NB4 (cell line): Measurements from ENCODE around the gene IQCH.

Source experiments
- MYC ChIP-seq: IDR thresholded peaks from 2 replicates; pipeline ENCODE4 v1.6.1; 2011; ENCODE audit warnings: low read depth, low read length
- POLR2A ChIP-seq: IDR thresholded peaks from 2 replicates; pipeline ENCODE4 v1.6.1; 2011; ENCODE audit warnings: mild to moderate bottlenecking; ENCODE audit not compliant: insufficient read length; ENCODE audit errors: extremely low read depth
- TF ChIP-seq, protein P1 (sequence below): IDR thresholded peaks from 2 replicates; pipeline ENCODE4 v1.6.1; 2011; ENCODE audit warnings: low read depth, low read length
- TF ChIP-seq, protein P2 (sequence below): IDR thresholded peaks from one replicate; pipeline ENCODE4 v1.5.1; 2012; ENCODE audit warnings: low read depth, low read length

DNA sequence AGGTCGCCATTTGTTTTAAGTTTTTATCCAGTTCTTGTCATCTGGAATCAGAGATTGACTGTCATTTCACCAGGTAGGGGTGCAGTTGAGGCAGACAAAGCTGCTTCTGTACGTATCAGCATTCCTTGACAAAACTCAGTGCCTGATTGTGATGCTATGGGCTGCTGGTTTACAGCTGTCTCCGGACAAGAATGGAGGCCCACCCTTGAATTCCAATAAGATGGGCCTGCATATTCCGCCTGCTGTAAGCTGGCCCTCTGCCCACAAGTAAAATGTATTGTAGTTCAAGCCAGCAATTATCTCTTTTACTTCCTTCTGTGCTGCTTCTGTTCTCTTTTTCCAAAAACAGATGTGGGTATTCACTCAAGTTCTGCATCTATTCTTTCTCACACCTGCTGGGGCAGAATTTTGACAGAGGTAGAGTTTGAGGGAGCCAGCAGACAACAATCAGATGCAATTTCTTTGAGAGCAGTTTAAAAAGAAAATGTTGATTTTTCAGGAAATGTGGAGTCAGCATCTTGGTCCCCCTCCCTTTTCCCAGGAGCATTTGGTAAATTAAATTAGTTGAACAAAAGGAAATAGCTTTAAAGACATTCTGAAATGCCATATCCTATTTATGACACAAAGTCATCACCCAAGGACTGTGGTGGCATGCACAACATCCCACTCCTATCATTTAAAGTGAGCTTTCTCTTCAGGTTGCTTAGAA, 53.5 kb downstream of the IQCH start:
- TF ChIP-seq POLR2A, result no peak
- TF ChIP-seq, protein P1, sequence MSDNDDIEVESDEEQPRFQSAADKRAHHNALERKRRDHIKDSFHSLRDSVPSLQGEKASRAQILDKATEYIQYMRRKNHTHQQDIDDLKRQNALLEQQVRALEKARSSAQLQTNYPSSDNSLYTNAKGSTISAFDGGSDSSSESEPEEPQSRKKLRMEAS, result no peak
- TF ChIP-seq, protein P2, sequence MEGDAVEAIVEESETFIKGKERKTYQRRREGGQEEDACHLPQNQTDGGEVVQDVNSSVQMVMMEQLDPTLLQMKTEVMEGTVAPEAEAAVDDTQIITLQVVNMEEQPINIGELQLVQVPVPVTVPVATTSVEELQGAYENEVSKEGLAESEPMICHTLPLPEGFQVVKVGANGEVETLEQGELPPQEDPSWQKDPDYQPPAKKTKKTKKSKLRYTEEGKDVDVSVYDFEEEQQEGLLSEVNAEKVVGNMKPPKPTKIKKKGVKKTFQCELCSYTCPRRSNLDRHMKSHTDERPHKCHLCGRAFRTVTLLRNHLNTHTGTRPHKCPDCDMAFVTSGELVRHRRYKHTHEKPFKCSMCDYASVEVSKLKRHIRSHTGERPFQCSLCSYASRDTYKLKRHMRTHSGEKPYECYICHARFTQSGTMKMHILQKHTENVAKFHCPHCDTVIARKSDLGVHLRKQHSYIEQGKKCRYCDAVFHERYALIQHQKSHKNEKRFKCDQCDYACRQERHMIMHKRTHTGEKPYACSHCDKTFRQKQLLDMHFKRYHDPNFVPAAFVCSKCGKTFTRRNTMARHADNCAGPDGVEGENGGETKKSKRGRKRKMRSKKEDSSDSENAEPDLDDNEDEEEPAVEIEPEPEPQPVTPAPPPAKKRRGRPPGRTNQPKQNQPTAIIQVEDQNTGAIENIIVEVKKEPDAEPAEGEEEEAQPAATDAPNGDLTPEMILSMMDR, result no peak
- no peak for TF ChIP-seq MYC
